K562 treated with DMSO at 1 percent for 4 hours (cell line): ENCODE measurements around the gene UGT2B11. TPM values are rescaled to one million over a fixed set of nuclear protein-coding genes. Genes with fewer than 3 reads are reported as not detected.

Experiments
- total RNA-seq: library from RNA; unstranded; fragments of 300-600 nt; gene quantifications from 2 replicates; pipeline ENCODE4 v1.2.3, GENCODE V29; 2022; ENCODE audit not compliant: insufficient read depth

The UGT2B11 gene
- total RNA-seq = not detected in 2 replicates

GRCh38 chr4:69214716-69215115 lies at the start of gene UGT2B11:
UGT2B11 (minus strand) TSS chr4:69214748; CDS start chr4:69214722, 26 bp downstream.

Other genes with a start within 250 kb of the UGT2B11 start
- not detected in 2 replicates for gene UGT2B7, start 118.3 kb downstream of the UGT2B11 start, total RNA-seq
- not detected in 2 replicates for gene UGT2B28, start 65.7 kb upstream of the UGT2B11 start, total RNA-seq